GM21526 (cell line): Measurements from ENCODE around the gene BOLA2.
"Not testable (repeated sequence)": the region's sequence is repeated elsewhere in the genome, so short reads cannot be mapped to it uniquely, and the experiment has no call there.

ENCODE experiments used
- ATAC-seq: cut with Tn5 transposase; IDR thresholded peaks from one replicate; pipeline ENCODE4 v1.9.1; 2021; ENCODE audit warnings: moderate library complexity; ENCODE audit not compliant: unreplicated experiment, low FRiP score

BOLA2 gene

GRCh38 chr16:29454269-29454668 lies at the start of gene BOLA2, which contains the start of gene SLX1B:
BOLA2 (minus strand) TSS chr16:29454351; CDS start chr16:29454253, 98 bp downstream.
SLX1B (plus strand) TSS chr16:29454533.
- ATAC-seq, result peak; percentile 73

GRCh38 chr16:29482276-29482675 lies 28.1 kb upstream of the BOLA2 start:
- not testable (repeated sequence) for ATAC-seq

DNA sequence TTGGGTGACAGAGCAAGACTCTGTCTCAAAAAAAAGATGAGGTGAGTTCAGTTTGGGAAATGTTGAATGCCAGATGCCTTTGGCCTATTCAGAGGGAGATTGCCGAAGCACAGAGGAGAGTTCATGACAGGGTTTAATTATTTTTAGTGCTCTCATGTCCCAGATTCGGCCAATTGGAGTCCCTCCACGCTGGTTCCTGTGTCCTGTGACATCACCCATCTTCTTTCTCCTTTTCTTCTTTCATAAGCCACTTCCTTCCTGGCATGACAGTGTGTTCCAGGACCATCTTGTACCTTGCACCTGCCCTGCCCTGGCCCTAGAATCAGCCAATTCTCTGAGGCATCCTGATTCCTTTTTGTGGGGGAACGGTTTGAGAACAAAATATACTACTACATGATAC lies 17.9 kb upstream of the BOLA2 start:
- not testable (repeated sequence) for ATAC-seq

- ATAC-seq, result not testable (repeated sequence)
Observed at GRCh38 chr16:29469660-29470059, 15.5 kb upstream of the BOLA2 start.

DNA sequence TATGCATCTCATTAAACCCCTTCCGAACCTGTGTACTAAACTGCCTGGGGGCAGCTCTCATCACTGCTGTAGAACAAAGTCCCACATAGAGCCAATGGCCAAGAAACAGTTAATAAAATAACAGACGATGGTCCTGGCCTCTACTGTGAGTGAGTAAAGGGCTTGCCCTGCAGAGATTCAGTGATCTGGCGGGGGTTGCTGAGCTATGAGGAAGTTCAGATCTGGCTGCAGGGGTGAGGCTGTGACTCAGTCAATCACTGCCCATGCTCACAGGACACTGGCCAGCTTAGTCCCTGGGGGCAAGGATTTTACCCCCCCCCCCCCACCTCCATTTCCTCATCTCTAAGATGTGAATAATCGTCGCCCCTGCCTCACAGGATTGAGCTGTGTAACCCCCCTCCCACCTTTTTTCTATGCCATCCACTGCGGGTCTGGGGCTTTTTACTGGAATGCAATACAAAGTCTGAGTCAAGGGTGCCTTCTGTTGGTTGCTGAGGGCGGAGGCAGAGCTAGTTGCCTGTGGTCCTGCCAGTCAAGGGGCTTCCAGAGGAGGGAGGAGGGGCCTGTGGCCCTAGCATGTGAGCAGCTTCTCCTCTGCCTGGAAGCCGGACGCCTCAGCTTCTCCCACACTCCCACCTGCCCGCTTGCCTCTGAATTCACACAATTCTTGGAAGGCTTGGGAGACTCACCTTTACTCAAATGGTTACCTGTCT lies 13.7 kb upstream of the BOLA2 start:
- not testable (repeated sequence) for ATAC-seq

DNA sequence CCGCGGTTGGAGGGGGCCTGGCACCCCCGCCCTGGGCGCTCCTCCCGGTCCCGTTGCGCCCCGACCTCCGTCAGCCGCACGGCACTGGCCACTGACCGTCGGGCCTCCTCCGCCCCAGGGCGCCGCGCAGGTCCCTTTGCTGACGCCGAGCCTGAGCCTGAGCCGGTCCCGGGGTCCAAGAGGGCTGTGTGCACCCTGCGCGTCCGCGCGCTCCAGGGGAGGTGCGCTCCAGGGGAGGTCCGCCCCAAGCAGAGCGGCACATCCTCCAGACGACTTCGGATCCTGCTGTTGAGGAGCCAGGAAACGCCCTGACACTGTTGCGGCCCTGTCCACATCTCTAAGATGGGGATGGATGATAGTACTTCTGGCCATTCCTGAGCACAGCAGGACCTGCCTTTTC lies 12.8 kb upstream of the BOLA2 start:
- ATAC-seq, result not testable (repeated sequence)

DNA sequence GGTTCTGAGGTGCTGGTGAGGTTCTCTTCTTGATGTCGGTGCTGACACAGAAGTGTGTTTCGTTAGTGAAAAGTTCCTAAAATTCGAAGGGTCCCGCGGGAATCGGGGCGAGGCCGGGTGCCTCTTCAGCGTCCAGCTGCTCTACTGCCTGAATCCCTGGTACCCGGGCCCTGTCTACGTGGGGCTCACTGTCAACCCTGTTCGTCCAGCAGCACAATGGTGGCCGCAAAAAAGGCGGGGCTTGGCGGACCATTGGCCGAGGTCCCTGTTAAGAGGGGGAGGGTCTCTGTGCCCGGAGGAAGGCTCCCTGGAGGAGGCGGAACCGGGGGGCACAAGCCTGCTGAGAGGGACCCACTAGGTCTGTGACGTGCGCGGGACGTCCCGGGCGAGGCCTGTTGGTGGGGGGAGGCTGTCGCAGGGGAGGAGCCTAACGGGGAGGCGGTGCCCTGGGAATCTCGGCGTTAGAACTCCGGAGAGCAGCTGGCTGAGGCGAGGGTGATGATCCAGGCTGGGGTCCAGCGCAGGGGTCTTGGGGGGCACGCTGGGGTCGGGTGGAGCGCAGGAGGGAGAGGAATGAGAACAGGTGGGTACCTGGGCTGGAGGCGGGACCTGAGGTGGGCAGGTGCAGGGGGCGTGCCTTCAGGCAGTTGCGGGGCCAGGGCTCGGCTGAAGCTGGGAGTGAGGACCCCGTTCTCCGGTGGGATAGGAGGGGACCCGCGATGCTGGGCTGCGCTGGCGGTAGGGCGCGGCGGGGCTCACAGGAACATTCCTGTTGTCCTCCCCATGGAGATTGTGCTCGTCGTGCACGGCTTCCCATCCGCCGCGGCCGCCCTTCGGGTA lies 12.1 kb upstream of the BOLA2 start:
- not testable (repeated sequence) for ATAC-seq

DNA sequence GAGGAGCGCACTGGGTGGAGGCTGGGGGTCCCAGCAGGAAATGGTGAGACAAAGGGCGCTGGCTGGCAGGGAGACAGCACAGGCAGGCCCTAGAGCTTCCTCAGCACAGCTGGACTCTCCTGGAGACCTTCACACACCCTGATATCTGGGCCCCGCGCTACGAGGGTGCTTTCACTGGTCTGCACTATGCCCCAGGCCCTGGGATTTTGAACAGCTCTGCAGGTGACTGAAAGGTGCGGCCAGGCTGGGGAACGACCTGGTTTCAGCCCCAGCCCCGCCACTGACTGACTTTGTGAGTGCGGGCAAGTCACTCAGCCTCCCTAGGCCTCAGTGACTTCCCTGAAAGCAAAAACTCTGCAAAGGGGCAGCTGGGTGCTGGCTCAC lies 6.5 kb upstream of the BOLA2 start:
- ATAC-seq, result not testable (repeated sequence)

- not testable (repeated sequence) for ATAC-seq
Observed at GRCh38 chr16:29459706-29460646, 5.8 kb upstream of the BOLA2 start, which contains the start of gene SULT1A4. SULT1A4 (plus strand) TSS chr16:29459913; CDS start chr16:29461386, 1,473 bp downstream.

DNA sequence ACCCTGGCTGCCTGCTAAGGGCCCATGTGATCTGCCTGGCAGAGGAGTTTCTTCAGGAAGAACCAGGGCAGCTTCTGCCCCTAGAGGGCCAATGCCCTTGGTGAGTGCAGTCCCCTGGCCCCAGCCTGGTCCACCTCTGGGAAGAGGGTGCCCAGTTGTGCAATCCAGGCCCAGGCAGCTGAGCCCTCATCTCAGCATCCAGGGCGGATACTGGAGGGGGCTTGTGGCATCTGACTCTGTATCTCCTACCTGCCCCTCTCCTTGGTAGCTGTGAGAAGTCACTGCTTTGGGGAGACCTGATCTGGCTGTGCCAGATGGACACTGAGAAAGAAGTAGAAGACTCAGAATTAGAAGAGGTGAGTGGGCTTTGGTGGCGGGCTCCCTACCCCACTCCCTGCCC lies 3.5 kb upstream of the BOLA2 start:
- ATAC-seq, result not testable (repeated sequence)

- ATAC-seq, result peak; percentile 48
Observed at GRCh38 chr16:29454828-29455227, 677 bp upstream of the BOLA2 start.

- peak; percentile 28 for ATAC-seq
Observed at GRCh38 chr16:29453754-29454153, 397 bp downstream of the BOLA2 start.

- not testable (repeated sequence) for ATAC-seq
Observed at GRCh38 chr16:29425390-29425789, 28.8 kb downstream of the BOLA2 start.

DNA sequence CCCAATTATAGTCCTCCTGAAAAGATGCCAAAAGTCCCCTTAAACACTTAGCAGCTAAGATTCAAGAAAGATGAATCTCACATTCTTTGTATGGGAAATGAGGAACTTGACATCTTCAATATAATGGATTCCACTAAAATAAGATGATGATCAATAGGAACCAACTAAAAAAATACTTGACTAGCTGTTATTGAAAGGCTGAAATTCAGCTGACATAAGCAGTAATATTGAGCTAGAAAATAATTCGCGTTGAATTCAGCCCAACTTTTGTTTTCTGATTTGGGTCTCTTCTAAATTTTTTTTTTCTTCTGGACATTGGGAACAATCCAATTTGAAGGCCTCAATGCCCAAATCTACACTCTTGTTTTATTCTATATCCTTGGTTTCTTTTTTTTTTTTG lies 30.6 kb downstream of the BOLA2 start:
- not testable (repeated sequence) for ATAC-seq

- not testable (repeated sequence) for ATAC-seq
Observed at GRCh38 chr16:29405249-29405648, 48.9 kb downstream of the BOLA2 start.
